HG03565 (cell line): Measurements from ENCODE around the gene MPP7.
"Not testable (repeated sequence)": the region's sequence is repeated elsewhere in the genome, so short reads cannot be mapped to it uniquely, and the experiment has no call there.

Experiments used
- ATAC-seq: cut with Tn5 transposase; IDR thresholded peaks from one replicate; pipeline ENCODE4 v1.9.1; 2021; ENCODE audit warnings: mild to moderate bottlenecking, moderate library complexity; ENCODE audit not compliant: unreplicated experiment

Gene MPP7

GRCh38 chr10:28302638-28303488, at the start of gene MPP7:
TSS of gene MPP7 (minus strand) at chr10:28303064. CDS start at chr10:28238604, 64,460 bp downstream.
- ATAC-seq = peak; percentile 100

DNA sequence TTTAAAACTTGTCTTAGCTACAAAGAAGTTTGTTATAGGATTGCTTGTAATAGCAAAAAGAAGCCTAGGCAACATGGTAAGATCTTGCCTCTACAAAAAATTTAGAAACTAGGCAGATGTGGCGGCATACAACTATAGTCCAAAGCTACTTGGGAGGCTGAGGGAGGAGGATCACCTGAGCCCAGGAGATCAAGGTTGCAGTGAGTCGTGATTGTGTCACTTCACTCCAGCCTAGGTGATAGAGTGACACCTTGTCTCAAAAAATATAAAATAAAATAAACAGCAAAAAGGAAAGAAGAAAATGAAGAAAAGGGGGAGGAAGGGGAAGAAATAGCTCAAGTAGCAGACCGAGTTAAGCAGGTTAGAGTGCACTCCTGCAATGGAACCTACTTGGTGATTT, 47.0 kb upstream of the MPP7 start:
- no peak for ATAC-seq

- ATAC-seq = no peak
Observed at GRCh38 chr10:28343987-28344895, 41.4 kb upstream of the MPP7 start.

DNA sequence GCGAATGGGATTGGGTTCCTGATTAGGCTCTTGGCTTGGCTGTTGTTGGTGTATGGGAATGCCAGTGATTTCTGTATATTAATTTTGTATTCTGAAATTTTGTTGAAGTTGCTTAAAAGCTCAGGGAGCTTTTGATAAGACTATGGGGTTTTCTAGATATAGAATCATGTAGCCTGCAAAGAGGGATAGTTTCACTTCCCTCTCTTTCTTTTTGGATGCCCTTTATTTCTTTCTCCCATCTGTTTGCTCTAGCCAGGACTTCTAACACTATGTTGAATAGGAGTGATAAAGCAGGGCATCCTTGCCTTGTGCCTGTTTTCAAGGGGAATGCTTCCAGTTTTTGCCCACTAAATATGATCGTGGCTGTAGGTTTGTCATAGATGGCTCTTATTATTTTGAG, 40.4 kb upstream of the MPP7 start:
- ATAC-seq = no peak

GRCh38 chr10:28341679-28342078, 38.8 kb upstream of the MPP7 start:
- ATAC-seq = not testable (repeated sequence)

GRCh38 chr10:28332726-28333125, 29.9 kb upstream of the MPP7 start:
- no peak for ATAC-seq

DNA sequence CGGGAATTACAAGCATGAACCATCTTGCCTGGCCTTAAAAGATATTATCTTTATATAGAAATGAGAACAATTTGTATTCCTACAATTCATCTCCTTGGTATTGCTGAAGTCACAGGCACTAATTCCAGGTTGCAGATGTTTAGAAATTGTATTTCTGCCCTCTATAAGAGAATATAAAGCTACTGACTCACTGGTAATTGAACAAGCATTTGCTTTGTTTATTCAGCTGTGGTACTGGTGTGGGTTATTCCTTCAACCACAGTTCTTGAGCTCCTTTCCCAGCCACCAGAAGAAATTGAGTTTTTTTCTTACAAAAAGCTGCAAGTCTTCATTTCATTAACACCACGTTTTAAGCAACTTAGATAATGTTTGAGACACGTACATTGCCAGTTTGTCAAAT, 29.0 kb upstream of the MPP7 start:
- ATAC-seq = no peak

GRCh38 chr10:28331066-28331465, 28.2 kb upstream of the MPP7 start:
- ATAC-seq = no peak

GRCh38 chr10:28328346-28328745, 25.5 kb upstream of the MPP7 start:
- ATAC-seq = no peak

- no peak for ATAC-seq
Observed at GRCh38 chr10:28327491-28327880, 24.6 kb upstream of the MPP7 start.

DNA sequence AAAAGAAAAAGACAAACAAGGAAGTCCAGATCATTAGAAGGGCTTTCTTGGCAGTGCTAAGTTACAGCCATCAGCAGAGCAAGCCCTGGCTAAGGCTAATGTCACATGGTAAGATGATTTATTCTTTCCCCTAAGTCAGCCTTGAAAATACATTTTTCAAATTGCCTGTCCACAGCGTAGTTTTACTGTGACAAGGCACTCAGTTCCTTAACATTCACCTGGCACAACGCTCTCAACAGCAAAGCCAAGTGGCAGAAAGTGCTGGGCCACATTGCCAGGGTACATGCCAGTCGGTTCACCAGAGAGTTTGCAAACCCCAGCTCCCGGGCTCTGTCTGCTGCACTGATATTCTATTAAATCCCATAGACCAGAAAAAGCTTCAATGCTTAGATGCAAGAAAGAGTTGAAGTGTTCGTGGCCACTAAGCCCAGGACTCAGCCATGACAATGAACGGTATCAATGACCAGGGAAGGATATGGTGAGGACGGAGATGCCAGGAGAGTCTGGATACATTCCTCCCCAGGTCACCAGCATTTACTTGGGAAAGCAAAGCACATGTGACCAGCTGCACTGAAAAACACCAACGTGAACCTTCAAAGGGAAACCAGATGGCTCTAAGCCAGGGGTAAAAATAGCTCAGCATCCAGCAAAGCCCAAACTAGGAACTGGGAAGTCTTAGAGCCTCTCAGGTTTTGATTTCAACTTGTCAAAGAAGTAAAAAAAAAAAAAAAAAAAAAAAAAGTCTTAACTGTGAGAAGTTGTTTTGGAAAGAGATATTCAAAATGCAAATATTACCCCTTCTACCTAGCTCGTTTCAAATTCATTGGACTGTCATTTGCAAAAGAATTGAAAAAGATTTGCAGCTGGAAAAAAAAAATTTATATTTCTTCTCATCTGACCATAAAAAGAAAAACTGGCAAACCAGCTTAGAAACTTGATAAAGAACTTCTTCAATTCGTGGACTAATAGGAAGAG, 23.9 kb upstream of the MPP7 start:
- ATAC-seq = no peak

DNA sequence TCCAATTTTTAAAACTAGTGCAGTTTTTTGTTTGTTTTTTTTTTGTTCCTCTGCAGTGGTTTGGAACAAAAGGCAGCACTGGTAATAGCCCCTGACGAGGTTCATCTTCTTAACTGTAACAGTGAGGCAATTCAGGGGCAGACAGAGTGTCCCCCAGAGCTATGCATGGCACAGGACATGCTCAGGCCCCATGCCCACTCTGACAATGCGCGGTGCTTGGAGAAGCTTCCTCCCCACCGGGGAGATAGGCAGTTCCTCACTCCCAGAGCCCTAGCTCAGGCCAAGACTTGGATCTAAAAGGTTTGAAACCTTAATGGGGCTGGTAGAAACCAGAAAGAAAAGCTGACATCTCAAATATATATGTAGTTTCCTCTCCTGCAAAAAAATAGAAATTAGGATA, 17.9 kb upstream of the MPP7 start:
- ATAC-seq = no peak

- no peak for ATAC-seq
Observed at GRCh38 chr10:28320090-28320489, 17.2 kb upstream of the MPP7 start.

GRCh38 chr10:28319061-28319460, 16.2 kb upstream of the MPP7 start:
- ATAC-seq = not testable (repeated sequence)

DNA sequence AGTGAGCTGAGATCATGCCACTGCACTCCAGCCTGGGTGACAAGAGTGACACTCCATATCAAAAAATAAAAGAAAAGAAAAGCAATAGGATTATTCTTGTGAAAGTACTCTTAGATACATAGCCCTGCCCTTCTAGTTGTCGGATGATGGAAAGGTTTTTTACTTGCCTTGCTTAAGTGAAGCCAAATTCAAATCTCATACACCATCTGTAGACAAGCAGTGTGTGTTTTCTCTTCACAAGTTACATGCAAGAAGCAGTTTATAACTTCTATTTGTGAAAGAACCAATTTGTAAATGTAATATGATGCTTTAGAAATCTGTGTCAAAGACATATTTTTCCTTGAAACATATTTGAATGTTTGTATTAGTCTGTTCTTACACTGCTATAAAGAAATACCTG, 15.8 kb upstream of the MPP7 start:
- ATAC-seq = no peak

DNA sequence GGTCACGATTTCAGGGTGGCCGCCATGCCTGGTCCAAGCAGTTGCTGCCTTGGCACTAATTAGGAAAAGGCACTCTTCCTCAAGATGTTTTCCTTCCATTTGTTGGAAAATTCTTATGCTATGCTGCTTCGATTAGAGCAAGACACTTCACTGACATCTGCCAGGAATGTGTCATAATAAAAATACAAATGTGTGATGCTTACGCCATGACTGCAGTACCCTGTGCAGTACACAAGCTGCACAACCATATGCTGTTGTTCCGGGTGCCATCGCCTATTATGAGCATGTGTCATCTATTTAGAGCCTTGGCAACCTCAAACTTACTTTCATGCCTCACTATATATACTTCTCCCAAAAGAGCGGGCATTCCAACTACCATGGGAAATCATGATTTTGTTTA, 14.9 kb upstream of the MPP7 start:
- ATAC-seq = no peak

GRCh38 chr10:28316696-28317095, 13.8 kb upstream of the MPP7 start:
- no peak for ATAC-seq

- ATAC-seq = no peak
Observed at GRCh38 chr10:28315140-28315539, 12.3 kb upstream of the MPP7 start.

DNA sequence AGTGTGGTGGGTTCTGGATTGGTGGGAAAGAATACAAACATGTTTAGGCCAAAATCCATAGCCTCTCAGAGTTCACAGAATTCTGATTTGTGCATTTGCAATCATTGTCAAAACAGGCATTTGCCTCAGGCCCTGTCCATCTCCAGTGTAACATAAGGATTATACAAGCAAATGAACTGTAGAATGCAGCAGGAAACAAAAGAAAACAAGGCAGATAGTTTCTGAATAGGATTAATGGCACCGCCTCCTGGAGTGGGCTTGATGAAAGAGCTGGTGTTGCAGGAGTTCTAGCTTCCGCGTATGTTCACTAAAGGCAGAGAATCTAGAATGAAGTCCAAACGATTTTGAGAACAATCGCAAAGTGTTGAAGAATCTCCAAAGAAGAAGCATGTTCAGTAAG, 11.3 kb upstream of the MPP7 start:
- ATAC-seq = no peak

- ATAC-seq = no peak
Observed at GRCh38 chr10:28312572-28312971, 9.7 kb upstream of the MPP7 start.

DNA sequence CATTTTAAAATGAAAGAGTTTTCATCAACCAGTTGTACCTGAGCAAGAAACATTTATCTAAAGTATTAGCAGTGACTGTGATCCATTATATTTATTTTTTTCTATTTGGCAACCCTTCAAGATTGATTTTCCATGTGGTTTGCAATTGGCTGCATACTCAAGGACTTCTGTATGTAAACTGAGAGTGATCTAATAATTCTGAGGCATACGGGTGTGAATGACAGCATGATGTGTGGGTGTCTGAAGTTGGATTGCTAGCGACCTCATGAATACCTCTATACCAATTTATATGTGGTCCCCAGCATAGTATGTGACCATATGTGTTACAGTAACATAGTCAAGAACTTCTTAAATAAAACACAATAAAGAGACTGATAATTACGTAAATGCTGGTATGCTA, 8.2 kb upstream of the MPP7 start:
- no peak for ATAC-seq
